BJ (cell line): ENCODE results near the gene SNRPA1. TPM values are rescaled to one million over a fixed set of nuclear protein-coding genes. Genes with fewer than 3 reads are reported as not detected.

ENCODE experiments used
- CTCF ChIA-PET: fragments of 350-600 bp; formaldehyde crosslinking; extraction: SDS; loops from one replicate; lab custom pipeline; 2021; ENCODE audit warnings: antibody characterized with exemption, inconsistent platforms; lab: Yijun Ruan, JAX
- POLR2A ChIA-PET: fragments of 300-600 bp; sonication (Branson Sonifier 250); formaldehyde crosslinking; extraction: SDS; loops from one replicate; lab custom pipeline; 2021; ENCODE audit warnings: antibody characterized with exemption; lab: Charles Lee
- DNase-seq: peaks from one replicate; pipeline ENCODE4 v3.0.0-alpha.2; 2011; ENCODE audit warnings: low read depth
- H3K27me3 ChIP-seq: 2 replicates; pipeline ENCODE4 v1.6.0; 2011; ENCODE audit warnings: low read length; ENCODE audit not compliant: control insufficient read depth, insufficient read depth
- H3K36me3 ChIP-seq: 2 replicates; pipeline ENCODE4 v1.5.1; 2011; ENCODE audit warnings: low read length; ENCODE audit not compliant: control insufficient read depth, insufficient read depth
- H3K4me3 ChIP-seq: 2 replicates; pipeline ENCODE4 v1.5.1; 2011; ENCODE audit warnings: low read depth, mild to moderate bottlenecking, control low read depth, low read length
- CTCF ChIP-seq: IDR thresholded peaks from 2 replicates; pipeline ENCODE4 v1.5.1; 2011; ENCODE audit warnings: low read depth, mild to moderate bottlenecking, control low read depth, inconsistent platforms, low read length, moderate library complexity; ENCODE audit not compliant: insufficient read depth
- polyA plus RNA-seq: library from polyadenylated mRNA; depleted of rRNA; stranded (reverse); fragments of >200 nt; gene quantifications from 2 replicates; pipeline ENCODE4 v1.2.3, GENCODE V29; 2011

The SNRPA1 gene
- polyA plus RNA-seq, 1 experiment, result 27.0 TPM

- peak; percentile 34 for DNase-seq
- POLR2A ChIA-PET, result no interaction called here
These were observed 44.7 kb downstream of the SNRPA1 start for GRCh38 chr15:101250341-101250831.

DNA sequence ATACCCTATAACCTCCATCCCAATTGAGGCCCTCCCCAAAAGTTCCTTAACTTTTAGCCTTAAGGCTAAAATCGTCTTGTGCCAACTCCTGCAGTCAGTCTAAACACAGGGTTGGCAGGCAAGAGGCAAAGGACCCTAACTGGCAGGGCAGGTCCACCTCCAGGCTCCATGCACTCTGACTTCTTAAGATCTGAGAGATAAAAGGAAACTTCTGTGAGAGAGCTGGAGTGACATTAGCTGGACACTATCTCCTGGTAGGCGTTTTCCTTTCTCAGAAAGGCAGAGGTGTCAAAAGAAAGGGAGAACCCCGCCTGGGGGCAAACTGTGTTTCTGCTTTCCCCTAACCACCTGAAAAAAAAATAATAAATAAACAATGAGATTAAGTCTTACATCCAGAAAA, 46.8 kb downstream of the SNRPA1 start:
- H3K36me3 ChIP-seq, result no peaks in the 10 kb centered on the region
- POLR2A ChIA-PET, result no interaction called here
- no peak for TF ChIP-seq CTCF
- CTCF ChIA-PET, result interaction anchor here (0.6 to 1.1 kb wide), 2 partner anchors 129 to 161 kb away, joined by 3 to 5 read pairs; no protein-coding TSS in a partner anchor
- no peak overlapping the region for H3K4me3 ChIP-seq
- no peaks in the 10 kb centered on the region for H3K27me3 ChIP-seq
- DNase-seq, result no peak

More at GRCh38 chr15:101250341-101250831, 44.7 kb downstream of the SNRPA1 start:
- CTCF ChIA-PET, result interaction anchor here (0.8 to 2.8 kb wide), 7 partner anchors 11 to 333 kb away, joined by 4 to 15 read pairs (median 5); no protein-coding TSS in a partner anchor
- 0 out of 2 replicates have a peak, but pooled peaks have one; percentile 10 for TF ChIP-seq CTCF
- Histone ChIP-seq H3K4me3 (peak overlapping the region; percentile 78), H3K27me3 (no peaks in the 10 kb centered on the region), H3K36me3 (no peaks in the 10 kb centered on the region)

DNA sequence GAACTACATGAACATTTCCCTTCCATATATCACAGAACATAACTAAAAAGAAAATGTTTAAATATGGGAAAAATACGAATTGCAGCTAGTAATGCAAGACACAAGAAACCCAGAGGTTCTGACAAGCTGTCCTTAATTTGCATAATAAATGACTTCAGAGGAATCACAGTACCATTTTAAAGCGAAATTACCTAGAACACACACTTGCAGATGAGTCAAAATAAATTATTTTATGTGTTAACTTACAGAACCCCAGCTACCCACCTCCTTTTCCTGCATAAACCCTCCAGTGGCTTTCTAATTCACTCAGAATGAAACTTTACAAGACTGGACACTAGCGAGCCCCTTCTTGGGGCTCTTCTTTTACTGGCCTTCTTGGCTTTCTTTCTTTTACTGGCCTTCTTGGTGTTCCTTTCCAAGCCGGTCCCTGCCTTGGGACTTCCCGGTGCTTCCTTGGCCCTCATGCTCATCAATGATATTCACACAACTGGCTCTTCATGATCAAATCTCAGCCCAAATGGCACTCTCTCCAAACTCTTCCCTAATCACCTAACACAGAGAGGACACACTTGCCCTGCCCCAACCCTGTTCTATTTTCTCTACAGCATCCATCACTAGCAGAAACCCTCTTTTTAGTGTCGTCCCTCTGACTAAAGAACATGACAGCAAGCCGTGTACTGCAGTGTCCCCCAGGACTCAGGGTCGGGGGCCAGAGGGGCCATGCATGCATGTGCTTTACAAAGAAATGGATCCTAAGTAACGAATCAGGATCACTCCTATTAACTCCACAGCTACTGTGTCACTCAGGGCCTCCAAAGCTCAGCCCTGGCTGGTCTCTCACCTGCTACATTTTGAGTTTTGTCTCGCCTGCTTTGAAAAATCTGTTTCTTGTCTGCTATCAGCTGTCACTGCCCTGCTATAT, 48.0 kb downstream of the SNRPA1 start:
- DNase-seq, result no peak
- Histone ChIP-seq H3K27me3 (no peaks in the 10 kb centered on the region), H3K4me3 (no peak overlapping the region), H3K36me3 (0 out of 2 replicates have a peak, but pooled peaks cover 1% of the 10 kb centered on the region)
- TF ChIP-seq CTCF, result no peak
- ChIA-PET POLR2A (no interaction called here), CTCF (interaction anchor here (0.6 to 1.1 kb wide), 2 partner anchors 127 to 160 kb away, joined by 3 to 5 read pairs; no protein-coding TSS in a partner anchor)

GRCh38 chr15:101246391-101246790, 48.7 kb downstream of the SNRPA1 start:
- CTCF ChIA-PET, result interaction anchor here (0.6 kb wide), 1 partner anchor 36 kb away, joined by 4 read pairs; no protein-coding TSS in a partner anchor
- Histone ChIP-seq H3K4me3 (no peak overlapping the region), H3K27me3 (no peaks in the 10 kb centered on the region), H3K36me3 (0 out of 2 replicates have a peak, but pooled peaks cover 1% of the 10 kb centered on the region)
- no peak for TF ChIP-seq CTCF
- DNase-seq, result no peak
- POLR2A ChIA-PET, result no interaction called here
